HEK293T (cell line): ENCODE data around the gene UVRAG.

ENCODE experiments used
- CTCF ChIA-PET: fragments of 350-600 bp; formaldehyde crosslinking; extraction: SDS; loops from one replicate; lab custom pipeline; 2021; ENCODE audit warnings: antibody characterized with exemption, inconsistent platforms; lab: Yijun Ruan, JAX
- POLR2A ChIA-PET: fragments of 350-600 bp; formaldehyde crosslinking; extraction: SDS; loops from one replicate; lab custom pipeline; 2020; ENCODE audit warnings: antibody characterized with exemption, inconsistent platforms; lab: Yijun Ruan, JAX
- DNase-seq: peaks from one replicate; pipeline ENCODE4 v3.0.0; 2012; ENCODE audit warnings: mixed read lengths; ENCODE audit errors: extremely low spot score
- ARNT ChIP-seq: fragments of 450-650 bp; IDR thresholded peaks from 2 replicates; pipeline ENCODE4 v1.6.1; 2017; ENCODE audit warnings: mild to moderate bottlenecking
- BHLHE40 ChIP-seq: fragments of 450-650 bp; IDR thresholded peaks from 2 replicates; pipeline ENCODE4 v1.6.1; 2016; ENCODE audit warnings: mild to moderate bottlenecking, moderate library complexity, borderline replicate concordance
- CTBP1 ChIP-seq: fragments of 450-650 bp; IDR thresholded peaks from 2 replicates; pipeline ENCODE4 v1.6.1; 2016; ENCODE audit warnings: borderline replicate concordance
- ELF4 ChIP-seq: fragments of 450-650 bp; IDR thresholded peaks from 2 replicates; pipeline ENCODE4 v1.6.1; 2017; ENCODE audit warnings: antibody characterized with exemption
- FOXA1 ChIP-seq: fragments of 450-650 bp; IDR thresholded peaks from 2 replicates; pipeline ENCODE4 v1.6.1; 2016; ENCODE audit warnings: mild to moderate bottlenecking
- FOXK2 ChIP-seq: fragments of 450-650 bp; IDR thresholded peaks from 2 replicates; pipeline ENCODE4 v1.6.1; 2016; ENCODE audit warnings: mild to moderate bottlenecking
- FOXM1 ChIP-seq: fragments of 450-650 bp; IDR thresholded peaks from 2 replicates; pipeline ENCODE4 v1.6.1; 2017; ENCODE audit warnings: mild to moderate bottlenecking, borderline replicate concordance
- HDGF ChIP-seq: fragments of 450-650 bp; IDR thresholded peaks from 2 replicates; pipeline ENCODE4 v1.6.1; 2017; ENCODE audit warnings: antibody characterized with exemption, borderline replicate concordance
- L3MBTL2 ChIP-seq: fragments of 450-650 bp; conservative IDR thresholded peaks from 2 replicates; pipeline ENCODE4 v1.6.1; 2016; ENCODE audit warnings: mild to moderate bottlenecking
- LEF1 ChIP-seq: fragments of 450-650 bp; IDR thresholded peaks from 2 replicates; pipeline ENCODE4 v1.6.1; 2017; ENCODE audit warnings: mild to moderate bottlenecking, borderline replicate concordance
- NFRKB ChIP-seq: fragments of 450-650 bp; IDR thresholded peaks from 2 replicates; pipeline ENCODE4 v1.6.1; 2016; ENCODE audit warnings: mild to moderate bottlenecking, moderate library complexity
- PKNOX1 ChIP-seq: fragments of 450-650 bp; IDR thresholded peaks from 2 replicates; pipeline ENCODE4 v1.6.1; 2016
- SP1 ChIP-seq: fragments of 450-650 bp; IDR thresholded peaks from 2 replicates; pipeline ENCODE4 v1.6.1; 2017
- SUZ12 ChIP-seq: fragments of 450-650 bp; IDR thresholded peaks from 2 replicates; pipeline ENCODE4 v1.6.1; 2016; ENCODE audit warnings: mild to moderate bottlenecking
- TARDBP ChIP-seq: fragments of 450-650 bp; IDR thresholded peaks from 2 replicates; pipeline ENCODE4 v1.6.1; 2016
- ZNF384 ChIP-seq: fragments of 450-650 bp; IDR thresholded peaks from 2 replicates; pipeline ENCODE4 v1.6.1; 2016

The UVRAG gene

DNA sequence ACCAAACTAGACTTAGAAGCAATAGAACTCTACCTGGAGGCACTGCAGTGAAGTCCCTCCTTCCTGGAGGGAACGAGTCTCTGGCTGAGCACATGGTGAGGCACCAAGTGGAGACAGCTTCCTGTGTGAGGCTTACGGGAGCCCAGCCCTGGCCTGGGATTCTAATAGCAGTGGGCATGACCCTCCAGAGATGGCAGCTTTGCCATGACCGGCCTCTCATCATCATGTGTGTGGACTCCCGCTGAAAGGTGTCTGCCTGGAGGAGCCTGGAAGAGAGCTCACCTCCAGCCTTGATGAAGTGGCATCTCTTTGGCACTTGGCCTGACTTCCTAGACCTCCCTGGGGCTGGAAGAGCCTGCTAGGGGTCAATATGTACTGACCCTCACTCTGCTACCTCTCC, 38.5 kb upstream of the UVRAG start:
- no peak for TF ChIP-seq ZNF384
- no peak for TF ChIP-seq ELF4
- no peak for TF ChIP-seq SUZ12
- TF ChIP-seq BHLHE40: no peak
- no peak for TF ChIP-seq L3MBTL2
- TF ChIP-seq CTBP1: no peak
- no peak for TF ChIP-seq FOXA1
- TF ChIP-seq HDGF: no peak

DNA sequence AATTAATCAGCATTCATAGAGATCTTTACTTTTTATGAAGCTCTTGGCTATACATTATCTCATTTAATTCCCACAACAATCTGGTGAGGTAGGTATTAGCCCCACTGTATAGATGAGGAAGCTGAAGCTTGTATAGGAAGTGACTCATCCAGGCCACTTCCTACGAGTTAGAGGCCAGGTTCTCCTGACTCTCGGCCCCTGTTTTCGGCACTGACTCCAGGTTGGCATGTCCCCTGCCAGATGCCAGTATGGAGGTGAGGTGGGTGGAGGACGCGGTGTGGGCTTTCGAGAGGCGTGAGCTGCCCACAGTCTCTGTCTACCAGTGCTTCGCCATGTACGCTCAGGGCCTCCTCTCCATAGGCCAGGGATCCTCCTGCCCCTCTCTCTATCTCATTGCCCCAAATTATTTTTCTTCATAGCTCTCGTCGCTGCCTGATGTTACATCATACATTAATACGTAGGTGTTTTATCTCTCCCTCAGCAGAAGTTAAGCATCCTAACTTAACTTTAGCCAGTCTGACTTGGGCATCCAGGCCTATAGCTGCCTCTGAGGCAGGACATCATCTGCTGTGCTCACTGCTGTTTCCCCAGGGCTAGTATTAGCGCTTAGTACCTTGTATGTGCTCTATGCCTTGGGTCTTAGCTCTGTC, 37.4 kb upstream of the UVRAG start:
- DNase-seq: no peak
- ChIA-PET POLR2A (no interaction called here), CTCF (interaction anchor here (1.2 kb wide), 1 partner anchor 9 kb away, joined by 4 read pairs; the partner anchor contains the start of gene DGAT2)
- no peak for TF ChIP-seq HDGF

More for the DNA sequence above, 38.5 kb upstream of the UVRAG start:
- no peak for DNase-seq
- ChIA-PET POLR2A (no interaction called here), CTCF (no interaction called here)

DNA sequence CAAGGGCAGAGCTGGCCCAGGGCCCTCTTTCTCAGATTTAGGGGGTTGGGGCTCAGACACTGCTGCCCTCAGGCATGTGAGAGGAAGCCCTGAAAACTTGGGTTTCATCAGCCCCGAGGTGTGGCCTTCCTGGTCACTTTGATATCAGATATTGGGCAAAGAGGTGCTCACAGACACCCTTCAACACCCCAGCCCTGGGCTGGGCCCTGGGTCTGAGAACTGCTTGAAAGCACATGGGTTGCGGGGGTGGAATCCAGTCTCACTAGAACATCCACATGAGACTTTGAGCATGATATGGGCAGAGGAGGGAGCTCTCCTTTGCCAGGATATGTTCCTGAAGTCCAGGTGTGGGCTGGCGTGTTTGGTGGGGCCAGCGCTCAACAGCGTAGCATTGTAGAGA, 36.0 kb upstream of the UVRAG start:
- CTCF ChIA-PET: interaction anchor here (1.0 kb wide), 1 partner anchor 88 kb away, joined by 3 read pairs; no protein-coding TSS in a partner anchor
- POLR2A ChIA-PET: no interaction called here
- TF ChIP-seq LEF1: no peak
- no peak for TF ChIP-seq PKNOX1
- TF ChIP-seq HDGF: no peak
- no peak for TF ChIP-seq NFRKB
- no peak for TF ChIP-seq TARDBP
- no peak for TF ChIP-seq ARNT
- no peak for TF ChIP-seq ZNF384
- no peak for TF ChIP-seq FOXM1
- TF ChIP-seq SUZ12: no peak
- TF ChIP-seq ELF4: no peak
- TF ChIP-seq BHLHE40: no peak
- TF ChIP-seq FOXK2: no peak
- no peak for TF ChIP-seq FOXA1
- no peak for TF ChIP-seq L3MBTL2
- TF ChIP-seq CTBP1: no peak
- no peak for TF ChIP-seq SP1
- DNase-seq: no peak

GRCh38 chr11:75779960-75780359, 35.0 kb upstream of the UVRAG start:
- CTCF ChIA-PET: interaction anchor here (1.0 kb wide), 1 partner anchor 87 kb away, joined by 3 read pairs; no protein-coding TSS in a partner anchor

GRCh38 chr11:75780888-75781287, 34.1 kb upstream of the UVRAG start:
- ChIA-PET CTCF (no interaction called here), POLR2A (no interaction called here)
- no peak for TF ChIP-seq SUZ12
- TF ChIP-seq L3MBTL2: no peak
- TF ChIP-seq FOXA1: no peak
- TF ChIP-seq LEF1: no peak
- TF ChIP-seq CTBP1: no peak
- no peak for TF ChIP-seq ELF4
- TF ChIP-seq NFRKB: no peak
- no peak for TF ChIP-seq FOXM1
- no peak for TF ChIP-seq ZNF384
- TF ChIP-seq BHLHE40: no peak
- TF ChIP-seq TARDBP: no peak
- no peak for TF ChIP-seq HDGF
- no peak for TF ChIP-seq ARNT
- TF ChIP-seq SP1: no peak
- no peak for DNase-seq

More at GRCh38 chr11:75779960-75780359, 35.0 kb upstream of the UVRAG start:
- TF ChIP-seq SP1: no peak
- no peak for TF ChIP-seq ARNT
- no peak for TF ChIP-seq ELF4
- TF ChIP-seq ZNF384: no peak
- no peak for TF ChIP-seq TARDBP
- TF ChIP-seq L3MBTL2: no peak
- no peak for TF ChIP-seq CTBP1
- no peak for TF ChIP-seq BHLHE40
- no peak for TF ChIP-seq LEF1
- no peak for TF ChIP-seq FOXA1
- DNase-seq: no peak
- POLR2A ChIA-PET: no interaction called here

DNA sequence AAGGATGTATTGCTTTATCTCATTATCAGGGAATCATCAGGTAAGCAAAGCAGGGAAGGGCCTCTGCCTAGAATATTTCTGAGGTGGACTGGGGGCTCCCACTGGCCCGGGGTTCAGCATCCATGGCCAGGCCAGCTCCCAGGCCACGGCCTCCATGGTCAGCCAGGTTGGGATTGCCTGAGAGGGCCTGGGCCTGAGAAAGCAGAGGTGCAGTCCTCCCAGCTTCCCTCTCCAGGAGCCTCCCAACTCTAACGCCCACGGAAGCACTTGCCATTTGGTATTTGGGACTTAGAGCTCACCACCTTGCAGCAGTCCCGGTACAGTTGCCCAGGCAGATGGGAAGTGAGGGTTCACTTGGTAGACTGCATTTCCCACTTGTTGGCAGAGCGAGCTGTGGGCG, 33.7 kb upstream of the UVRAG start:
- ChIA-PET POLR2A (no interaction called here), CTCF (no interaction called here)
- DNase-seq: no peak
- TF ChIP-seq PKNOX1 (no peak), TARDBP (no peak), ARNT (no peak), FOXA1 (no peak), FOXM1 (no peak), FOXK2 (no peak), SUZ12 (no peak), L3MBTL2 (no peak), ZNF384 (no peak), NFRKB (no peak)

GRCh38 chr11:75781831-75782230, 33.2 kb upstream of the UVRAG start:
- TF ChIP-seq ARNT: no peak
- TF ChIP-seq SP1: no peak
- TF ChIP-seq FOXA1: no peak
- no peak for TF ChIP-seq SUZ12
- POLR2A ChIA-PET: no interaction called here
- CTCF ChIA-PET: no interaction called here
- no peak for DNase-seq
